GM21390 (cell line): ENCODE results near the gene BUD13.

Experiments used
- ATAC-seq: cut with Tn5 transposase; IDR thresholded peaks from one replicate; pipeline ENCODE4 v1.9.1; 2021; ENCODE audit not compliant: unreplicated experiment

The BUD13 gene

DNA sequence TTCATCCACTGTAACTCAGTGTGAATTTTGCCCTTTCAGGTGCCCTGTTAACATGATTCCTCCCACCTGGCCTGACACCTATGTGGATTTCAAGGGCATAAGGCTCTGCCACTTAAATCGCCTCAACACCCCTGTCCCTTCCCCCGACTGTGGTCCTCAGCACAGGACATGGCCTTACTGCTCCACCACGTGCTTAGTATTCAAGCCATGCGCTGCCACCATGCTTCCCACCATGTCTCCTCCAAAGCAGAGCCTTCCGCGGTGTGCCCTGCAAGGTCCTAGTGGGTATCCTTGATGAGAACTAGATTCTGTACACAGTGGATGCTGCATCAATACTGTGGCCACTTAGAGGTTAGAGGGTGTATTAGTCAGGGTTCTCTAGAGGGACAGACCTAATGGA, 51.9 kb downstream of the BUD13 start:
- no peak for ATAC-seq

GRCh38 chr11:116718955-116719501, 53.8 kb downstream of the BUD13 start:
- no peak for ATAC-seq

DNA sequence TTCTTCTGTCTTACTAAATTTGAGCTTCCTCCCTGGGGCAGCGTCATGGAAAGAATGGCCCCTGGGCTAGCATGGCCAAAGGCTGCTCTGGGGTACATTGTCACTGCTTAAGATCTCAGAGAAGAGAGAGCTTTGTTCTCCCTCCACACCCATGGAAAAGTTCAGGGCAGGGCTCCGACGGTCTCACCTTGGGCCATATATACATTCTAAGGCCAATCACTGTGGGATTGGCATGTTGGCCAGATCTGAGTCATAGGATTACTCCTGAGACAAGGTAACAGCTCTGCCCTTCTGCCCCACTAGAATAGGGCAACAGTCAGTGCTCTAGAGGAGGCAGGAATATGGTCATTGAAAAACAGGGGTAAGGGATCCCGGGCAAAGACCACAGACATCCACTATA, 56.2 kb downstream of the BUD13 start:
- no peak for ATAC-seq

GRCh38 chr11:116715383-116715782, 57.4 kb downstream of the BUD13 start:
- ATAC-seq = no peak

GRCh38 chr11:116714902-116715301, 57.9 kb downstream of the BUD13 start:
- ATAC-seq = no peak

DNA sequence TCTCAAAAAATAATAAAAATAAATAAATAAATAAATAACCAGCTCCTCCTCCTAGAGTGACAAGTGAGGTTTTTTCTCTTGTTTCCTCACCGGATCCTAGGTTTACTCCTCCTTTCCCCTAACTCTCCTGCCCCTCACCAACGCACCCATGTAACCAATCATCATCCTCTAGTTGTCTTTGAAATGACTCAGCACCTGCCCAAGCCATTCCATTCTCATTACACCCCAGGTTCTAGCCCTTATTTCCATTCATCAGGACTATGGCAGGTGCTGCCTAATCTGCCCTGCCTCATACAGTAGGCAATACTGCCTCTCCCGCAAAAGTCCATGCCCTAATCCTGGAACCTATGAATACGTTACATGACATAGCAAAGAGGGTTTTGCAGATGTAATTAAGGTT, 60.4 kb downstream of the BUD13 start:
- no peak for ATAC-seq

- no peak for ATAC-seq
These were observed 62.0 kb downstream of the BUD13 start for GRCh38 chr11:116710762-116711161.

GRCh38 chr11:116710001-116710674, 62.6 kb downstream of the BUD13 start:
- no peak for ATAC-seq

DNA sequence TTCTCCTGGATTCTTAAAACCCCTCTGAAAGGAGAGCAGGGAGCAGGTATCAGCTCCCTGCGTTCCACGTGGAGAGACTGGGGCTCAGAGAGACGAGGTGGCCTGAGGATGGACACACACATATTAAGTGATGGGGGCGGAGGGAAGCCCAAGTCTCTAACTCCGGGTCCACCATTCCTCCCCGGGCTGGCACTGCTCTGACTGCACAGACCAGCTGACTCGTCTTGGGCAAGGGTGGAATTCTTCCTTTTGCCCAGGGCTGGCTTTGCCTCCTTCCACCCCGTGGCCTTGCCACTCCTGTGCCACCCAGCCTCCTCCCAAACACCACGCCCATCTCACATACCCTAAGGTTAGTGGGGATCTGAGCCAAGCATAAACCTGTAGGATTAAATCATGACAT, 65.0 kb downstream of the BUD13 start:
- ATAC-seq = no peak

DNA sequence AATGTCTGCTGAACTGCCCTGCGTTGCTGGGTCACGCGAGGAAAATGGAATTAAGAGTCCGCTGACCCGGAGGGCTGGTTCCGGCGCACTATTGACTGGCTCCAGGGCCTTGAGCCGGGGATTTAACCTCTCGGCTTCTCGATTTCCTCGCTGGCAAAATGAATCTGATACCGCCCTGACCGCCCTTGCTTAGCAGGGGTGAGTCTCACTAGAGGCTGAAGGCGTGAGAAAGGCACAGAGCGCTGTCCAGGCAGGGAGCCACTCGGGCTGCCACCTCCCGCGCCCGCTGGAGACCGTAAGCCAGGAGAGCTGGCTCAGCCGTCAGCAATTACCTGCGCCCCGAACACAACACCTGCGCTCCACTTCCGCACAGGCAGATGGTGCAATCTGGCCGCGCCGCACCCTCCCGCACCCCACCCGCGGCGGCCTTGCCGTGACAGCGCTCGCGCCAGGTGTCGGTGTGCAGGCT, 65.6 kb downstream of the BUD13 start:
- no peak for ATAC-seq

DNA sequence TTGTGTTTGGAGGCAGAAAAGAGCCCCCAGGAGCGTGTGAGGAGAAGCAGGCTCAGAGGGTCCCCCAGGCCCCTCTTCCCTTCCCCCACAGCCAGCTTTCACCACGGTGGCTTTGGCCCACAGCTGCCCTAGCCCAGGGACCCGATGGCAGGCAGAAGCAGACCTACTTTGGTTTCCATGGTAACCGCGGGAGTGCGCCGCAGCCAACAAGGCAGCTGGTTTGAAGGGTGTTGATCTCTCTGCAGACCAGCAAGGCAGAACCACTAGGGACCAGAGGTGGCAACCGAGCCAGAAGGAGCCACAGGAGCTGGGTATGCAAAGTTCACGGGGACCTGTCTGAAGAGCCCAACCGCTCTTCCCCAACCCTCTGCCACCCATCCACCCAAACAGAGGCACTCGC, 69.4 kb downstream of the BUD13 start:
- ATAC-seq = no peak

DNA sequence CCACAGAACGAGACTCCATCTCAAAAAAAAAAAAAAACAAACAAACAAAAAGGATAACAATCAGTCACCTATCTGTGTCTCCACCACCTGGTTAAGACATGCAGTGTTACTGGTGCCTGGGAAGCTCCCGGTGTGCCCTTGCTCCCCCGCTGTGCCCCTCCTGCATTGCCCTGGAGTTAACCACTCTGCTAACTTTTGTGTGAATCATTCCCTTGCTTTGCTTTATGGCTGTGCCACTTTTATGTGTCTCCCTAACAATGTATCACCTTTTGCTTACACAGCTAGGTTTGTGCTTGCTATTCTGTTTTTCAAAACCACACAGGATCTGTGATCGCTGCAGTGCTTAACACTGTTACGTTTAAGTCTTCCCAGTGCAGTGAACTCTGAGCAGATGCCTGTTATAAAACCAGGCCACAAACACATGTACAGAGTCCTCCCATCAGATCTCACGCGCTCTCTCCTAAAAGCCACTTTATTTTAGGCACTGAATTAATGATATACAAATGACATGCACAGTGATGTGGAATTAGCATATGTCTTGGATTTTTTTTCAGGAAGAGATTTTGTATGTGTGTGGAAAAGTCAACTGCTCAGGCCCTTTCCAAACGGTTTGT, 69.9 kb downstream of the BUD13 start:
- ATAC-seq = no peak

GRCh38 chr11:116701876-116702275, 70.9 kb downstream of the BUD13 start:
- ATAC-seq = no peak

DNA sequence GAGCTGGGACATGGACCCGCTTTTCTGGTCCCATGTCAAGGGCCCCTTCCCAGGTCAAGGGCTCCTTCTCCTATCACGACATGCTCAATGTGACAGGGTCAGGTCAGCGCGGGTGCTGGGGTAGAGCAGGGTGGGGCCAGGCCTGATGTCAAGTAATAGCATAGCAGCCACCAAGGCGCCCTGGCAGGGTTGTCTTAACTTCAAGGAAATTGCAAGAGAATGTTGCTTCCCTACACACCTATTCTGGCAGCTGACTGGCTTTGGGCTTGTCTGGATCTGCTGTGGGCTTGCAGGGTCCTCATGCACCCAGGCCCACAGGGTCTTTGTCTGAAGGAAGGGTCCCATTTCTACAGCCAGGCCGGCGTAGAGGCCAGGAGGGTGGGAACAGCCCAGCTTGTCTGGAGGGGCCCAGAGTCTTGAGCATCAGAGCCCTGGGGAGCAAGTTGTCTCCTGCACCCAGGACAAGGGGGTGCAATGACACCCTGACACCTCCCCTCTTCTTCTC, 71.4 kb downstream of the BUD13 start:
- no peak for ATAC-seq

DNA sequence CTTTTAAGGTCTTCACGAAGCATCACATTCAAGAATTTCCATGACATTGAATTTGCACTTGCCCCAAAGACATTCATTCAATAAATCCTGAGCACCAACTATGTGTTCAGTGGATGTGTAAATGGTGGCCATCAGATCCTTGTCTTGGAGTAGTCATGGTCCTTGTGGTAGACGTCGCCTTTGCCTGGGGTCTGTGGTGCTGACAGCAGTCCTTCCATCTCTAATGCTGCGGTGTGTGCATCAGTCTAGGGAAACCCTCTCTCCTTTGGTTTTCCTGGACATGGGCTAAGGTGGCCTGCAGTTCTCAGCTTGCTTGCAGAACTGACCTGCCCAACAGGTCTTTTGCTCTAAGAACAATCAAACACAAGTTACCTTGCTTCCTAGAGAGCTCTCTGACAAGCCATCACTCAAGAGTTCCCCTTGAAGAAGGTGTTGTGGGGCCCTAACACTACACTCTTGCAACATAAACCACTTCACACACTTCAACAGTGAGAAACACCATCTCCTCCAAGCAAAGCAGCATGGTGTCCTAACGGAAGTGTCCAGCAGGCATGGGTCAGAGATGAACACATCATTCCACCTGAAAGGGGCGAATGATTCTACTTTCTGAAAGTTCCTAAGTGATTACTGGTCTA, 72.1 kb downstream of the BUD13 start:
- no peak for ATAC-seq
